ENCODE data around the gene AGBL1. TPM values are rescaled to one million over a fixed set of nuclear protein-coding genes. Genes with fewer than 3 reads are reported as not detected.

The AGBL1 gene
- total and polyA plus RNA-seq, 2 experiments from 2014 or later: 0.03 TPM; not detected in 1

DNA sequence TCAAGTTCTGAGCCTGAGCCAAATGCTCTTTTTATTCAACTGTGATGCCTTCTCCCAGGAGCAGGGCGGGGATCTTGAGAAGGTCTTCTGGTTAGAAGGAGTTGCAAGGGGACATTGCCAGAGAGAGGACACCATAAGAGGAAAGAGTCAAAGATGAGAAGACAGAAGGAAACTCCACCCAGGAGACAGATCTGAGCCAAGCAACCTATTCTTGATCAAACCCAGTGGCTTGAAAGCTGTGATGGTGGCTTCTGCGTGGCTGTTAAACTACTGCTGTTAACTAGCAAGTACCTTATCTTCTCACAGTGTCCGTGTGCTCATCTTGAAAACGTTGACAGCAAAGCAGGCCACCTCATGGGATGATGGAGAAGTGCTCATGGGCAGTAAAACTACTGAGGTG lies 19.8 kb upstream of the AGBL1 start:
- no peaks in the 10 kb centered on the region for H3K79me2 ChIP-seq (replicated peaks; ENCODE audit: insufficient read depth)
- no peak overlapping the region for H3K27ac Mint-ChIP-seq
- H3K4me1 Mint-ChIP-seq: peaks cover 15% of the 10 kb centered on the region
- no peak overlapping the region for H3K4me3 Mint-ChIP-seq
- no peak overlapping the region for H3K4me2 ChIP-seq
- H3F3A ChIP-seq (replicated peaks; ENCODE audit: low read depth): no peaks in the 10 kb centered on the region
- H2AFZ ChIP-seq: no peak overlapping the region
- peaks cover 9% of the 10 kb centered on the region; the same call in 1 of the 2 replicates for H3K9me2 ChIP-seq (ENCODE audit: insufficient read depth)
- H3K27me3 ChIP-seq (ENCODE audit: insufficient read depth): no peaks in the 10 kb centered on the region
- no peaks in the 10 kb centered on the region for H4K20me1 ChIP-seq (replicated peaks; ENCODE audit: insufficient read depth)
- H3K36me3 ChIP-seq (ENCODE audit: insufficient read depth): no peaks in the 10 kb centered on the region
- DNase-seq (ENCODE audit: low spot score) (no peak), ATAC-seq (no peak)
- TF ChIP-seq ZNF114 (CRISPR knock-in tag; IDR thresholded peaks at IDR 0.05) (no peak), ZNF331 (CRISPR knock-in tag; IDR thresholded peaks at IDR 0.05; ENCODE audit: low read depth) (no peak), CREB1 (CRISPR knock-in tag; IDR thresholded peaks at IDR 0.05; ENCODE audit: low read depth) (no peak), NANOG (IDR thresholded peaks at IDR 0.05; ENCODE audit: borderline replicate concordance) (no peak), EZH2phosphoT487 (IDR thresholded peaks at IDR 0.05; ENCODE audit: unreplicated experiment) (no peak), EZH2 (IDR thresholded peaks at IDR 0.05; ENCODE audit: low read depth, unreplicated experiment) (no peak)
- TF ChIP-seq, protein P1, sequence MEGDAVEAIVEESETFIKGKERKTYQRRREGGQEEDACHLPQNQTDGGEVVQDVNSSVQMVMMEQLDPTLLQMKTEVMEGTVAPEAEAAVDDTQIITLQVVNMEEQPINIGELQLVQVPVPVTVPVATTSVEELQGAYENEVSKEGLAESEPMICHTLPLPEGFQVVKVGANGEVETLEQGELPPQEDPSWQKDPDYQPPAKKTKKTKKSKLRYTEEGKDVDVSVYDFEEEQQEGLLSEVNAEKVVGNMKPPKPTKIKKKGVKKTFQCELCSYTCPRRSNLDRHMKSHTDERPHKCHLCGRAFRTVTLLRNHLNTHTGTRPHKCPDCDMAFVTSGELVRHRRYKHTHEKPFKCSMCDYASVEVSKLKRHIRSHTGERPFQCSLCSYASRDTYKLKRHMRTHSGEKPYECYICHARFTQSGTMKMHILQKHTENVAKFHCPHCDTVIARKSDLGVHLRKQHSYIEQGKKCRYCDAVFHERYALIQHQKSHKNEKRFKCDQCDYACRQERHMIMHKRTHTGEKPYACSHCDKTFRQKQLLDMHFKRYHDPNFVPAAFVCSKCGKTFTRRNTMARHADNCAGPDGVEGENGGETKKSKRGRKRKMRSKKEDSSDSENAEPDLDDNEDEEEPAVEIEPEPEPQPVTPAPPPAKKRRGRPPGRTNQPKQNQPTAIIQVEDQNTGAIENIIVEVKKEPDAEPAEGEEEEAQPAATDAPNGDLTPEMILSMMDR (conservative IDR thresholded peaks at IDR 0.05; ENCODE audit: low read depth in 2 of 2): no peak
- TF ChIP-seq, protein P2, sequence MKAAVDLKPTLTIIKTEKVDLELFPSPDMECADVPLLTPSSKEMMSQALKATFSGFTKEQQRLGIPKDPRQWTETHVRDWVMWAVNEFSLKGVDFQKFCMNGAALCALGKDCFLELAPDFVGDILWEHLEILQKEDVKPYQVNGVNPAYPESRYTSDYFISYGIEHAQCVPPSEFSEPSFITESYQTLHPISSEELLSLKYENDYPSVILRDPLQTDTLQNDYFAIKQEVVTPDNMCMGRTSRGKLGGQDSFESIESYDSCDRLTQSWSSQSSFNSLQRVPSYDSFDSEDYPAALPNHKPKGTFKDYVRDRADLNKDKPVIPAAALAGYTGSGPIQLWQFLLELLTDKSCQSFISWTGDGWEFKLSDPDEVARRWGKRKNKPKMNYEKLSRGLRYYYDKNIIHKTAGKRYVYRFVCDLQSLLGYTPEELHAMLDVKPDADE (IDR thresholded peaks at IDR 0.05): no peak
- H3K9me3 Mint-ChIP-seq: no peaks in the 10 kb centered on the region; the same call in 2 of the 3 replicates
- no peak overlapping the region for H3K4me3 ChIP-seq
- H3K27me3 Mint-ChIP-seq (ENCODE audit: insufficient read depth, low read depth, poor library complexity): no peaks in the 10 kb centered on the region
- H3K36me3 Mint-ChIP-seq (ENCODE audit: low read depth): no peaks in the 10 kb centered on the region
- peaks cover 9% of the 10 kb centered on the region; the same call in 1 of the 2 replicates for H3K4me1 ChIP-seq (ENCODE audit: insufficient read depth)
- H3K27ac ChIP-seq (ENCODE audit: low read depth): no peak overlapping the region

DNA sequence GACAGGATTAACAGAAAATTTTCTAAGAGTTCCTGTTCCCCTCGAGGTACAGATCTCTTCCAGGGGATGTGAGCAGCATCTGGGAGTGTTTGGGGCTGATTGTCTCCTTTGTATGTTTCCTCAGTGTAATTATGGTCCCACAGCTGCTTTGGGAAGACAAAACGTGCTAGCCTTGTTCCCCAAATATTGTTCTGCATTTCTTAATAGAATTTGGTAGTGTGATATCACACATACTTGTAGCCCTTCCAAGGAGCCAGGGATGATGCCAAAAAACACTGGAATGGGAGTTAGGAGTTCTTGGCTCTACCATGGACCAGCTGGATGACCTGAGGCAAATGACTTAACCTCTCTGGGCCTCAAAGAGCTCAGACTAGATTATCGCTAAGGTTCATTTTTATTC lies 19.0 kb upstream of the AGBL1 start:
- no peaks in the 10 kb centered on the region for H3K27me3 ChIP-seq (ENCODE audit: insufficient read depth)
- Mint-ChIP-seq H3K27me3 (ENCODE audit: insufficient read depth, low read depth, poor library complexity) (no peaks in the 10 kb centered on the region), H3K27ac (no peak overlapping the region), H3K4me3 (no peak overlapping the region), H3K9me3 (no peaks in the 10 kb centered on the region; the same call in 2 of the 3 replicates), H3K36me3 (ENCODE audit: low read depth) (no peaks in the 10 kb centered on the region), H3K4me1 (peaks cover 9% of the 10 kb centered on the region)
- H3K4me3 ChIP-seq: no peak overlapping the region
- H3F3A ChIP-seq (replicated peaks; ENCODE audit: low read depth): no peaks in the 10 kb centered on the region
- DNase-seq (ENCODE audit: low spot score) (no peak), ATAC-seq (no peak)
- H2AFZ ChIP-seq: no peak overlapping the region
- H3K4me1 ChIP-seq (ENCODE audit: insufficient read depth): peaks cover 5% of the 10 kb centered on the region; the same call in 1 of the 2 replicates
- TF ChIP-seq, protein P3, sequence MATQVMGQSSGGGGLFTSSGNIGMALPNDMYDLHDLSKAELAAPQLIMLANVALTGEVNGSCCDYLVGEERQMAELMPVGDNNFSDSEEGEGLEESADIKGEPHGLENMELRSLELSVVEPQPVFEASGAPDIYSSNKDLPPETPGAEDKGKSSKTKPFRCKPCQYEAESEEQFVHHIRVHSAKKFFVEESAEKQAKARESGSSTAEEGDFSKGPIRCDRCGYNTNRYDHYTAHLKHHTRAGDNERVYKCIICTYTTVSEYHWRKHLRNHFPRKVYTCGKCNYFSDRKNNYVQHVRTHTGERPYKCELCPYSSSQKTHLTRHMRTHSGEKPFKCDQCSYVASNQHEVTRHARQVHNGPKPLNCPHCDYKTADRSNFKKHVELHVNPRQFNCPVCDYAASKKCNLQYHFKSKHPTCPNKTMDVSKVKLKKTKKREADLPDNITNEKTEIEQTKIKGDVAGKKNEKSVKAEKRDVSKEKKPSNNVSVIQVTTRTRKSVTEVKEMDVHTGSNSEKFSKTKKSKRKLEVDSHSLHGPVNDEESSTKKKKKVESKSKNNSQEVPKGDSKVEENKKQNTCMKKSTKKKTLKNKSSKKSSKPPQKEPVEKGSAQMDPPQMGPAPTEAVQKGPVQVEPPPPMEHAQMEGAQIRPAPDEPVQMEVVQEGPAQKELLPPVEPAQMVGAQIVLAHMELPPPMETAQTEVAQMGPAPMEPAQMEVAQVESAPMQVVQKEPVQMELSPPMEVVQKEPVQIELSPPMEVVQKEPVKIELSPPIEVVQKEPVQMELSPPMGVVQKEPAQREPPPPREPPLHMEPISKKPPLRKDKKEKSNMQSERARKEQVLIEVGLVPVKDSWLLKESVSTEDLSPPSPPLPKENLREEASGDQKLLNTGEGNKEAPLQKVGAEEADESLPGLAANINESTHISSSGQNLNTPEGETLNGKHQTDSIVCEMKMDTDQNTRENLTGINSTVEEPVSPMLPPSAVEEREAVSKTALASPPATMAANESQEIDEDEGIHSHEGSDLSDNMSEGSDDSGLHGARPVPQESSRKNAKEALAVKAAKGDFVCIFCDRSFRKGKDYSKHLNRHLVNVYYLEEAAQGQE (IDR thresholded peaks at IDR 0.05; ENCODE audit: unreplicated experiment): no peak
- no peak overlapping the region for H3K27ac ChIP-seq (ENCODE audit: low read depth)
- H4K20me1 ChIP-seq (replicated peaks; ENCODE audit: insufficient read depth): no peaks in the 10 kb centered on the region
- H3K79me2 ChIP-seq (replicated peaks; ENCODE audit: insufficient read depth): no peaks in the 10 kb centered on the region
- no peak overlapping the region for H3K4me2 ChIP-seq
- no peaks in the 10 kb centered on the region for H3K36me3 ChIP-seq (ENCODE audit: insufficient read depth)
- H3K9me2 ChIP-seq (ENCODE audit: insufficient read depth): peaks cover 9% of the 10 kb centered on the region; the same call in 1 of the 2 replicates

All from GM23338 (cell line).